SIG-M5 treated with dmso at 0.1 percent for 504 hours (cell line): ENCODE measurements around the gene OR5AL1.
"Not testable (repeated sequence)": the region's sequence is repeated elsewhere in the genome, so short reads cannot be mapped to it uniquely, and the experiment has no call there.

ENCODE experiments used
- DNase-seq: peaks from one replicate; lab custom pipeline; 2025; ENCODE audit not compliant: unreplicated experiment; lab: John Stamatoyannopoulos, UW

The OR5AL1 gene

GRCh38 chr11:56412396-56412795 lies at the start of gene OR5AL1:
TSS of gene OR5AL1 (plus strand) at chr11:56412696.
- no peak for DNase-seq

DNA sequence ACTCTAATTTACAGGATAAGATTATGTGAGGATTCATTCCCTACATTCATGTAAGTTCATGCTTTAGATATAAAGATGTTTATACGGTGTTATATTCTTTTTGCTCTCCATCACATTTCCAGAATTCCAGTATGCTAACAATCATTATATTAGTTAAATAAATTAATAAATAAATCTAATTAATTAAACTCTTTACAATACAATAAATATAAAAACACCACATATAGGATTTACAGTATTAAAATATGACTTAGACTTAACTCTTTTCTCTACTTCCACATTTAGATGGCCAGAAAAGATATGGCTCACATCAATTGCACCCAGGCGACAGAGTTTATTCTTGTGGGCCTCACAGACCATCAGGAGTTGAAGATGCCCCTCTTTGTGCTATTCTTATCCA lies 37.2 kb upstream of the OR5AL1 start, which contains the start of gene OR8U1:
OR8U1 (plus strand) TSS at position 301 of the 400 bp plus-strand sequence; CDS start at position 301, 0 bp downstream.
- DNase-seq = no peak

DNA sequence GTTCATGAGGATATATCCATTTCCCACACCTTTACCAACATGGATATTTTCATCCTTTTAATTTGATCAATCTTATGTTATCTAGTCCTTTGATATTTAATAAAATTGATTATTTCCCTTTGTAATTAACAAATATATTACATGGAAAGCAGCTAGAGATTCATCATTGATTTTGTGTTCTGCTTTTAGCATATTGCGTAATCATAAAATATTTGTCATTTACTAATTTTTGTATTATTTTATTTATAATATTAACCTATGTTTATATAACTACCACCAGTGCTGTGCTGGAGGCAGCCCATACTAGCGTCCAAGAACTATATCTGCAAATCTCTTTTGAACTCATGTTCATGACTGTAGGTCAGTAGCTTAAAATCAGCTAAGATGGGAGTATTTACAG lies 32.4 kb upstream of the OR5AL1 start:
- DNase-seq = no peak

- DNase-seq = no peak
Measured at GRCh38 chr11:56394381-56394780, 18.1 kb upstream of the OR5AL1 start.

DNA sequence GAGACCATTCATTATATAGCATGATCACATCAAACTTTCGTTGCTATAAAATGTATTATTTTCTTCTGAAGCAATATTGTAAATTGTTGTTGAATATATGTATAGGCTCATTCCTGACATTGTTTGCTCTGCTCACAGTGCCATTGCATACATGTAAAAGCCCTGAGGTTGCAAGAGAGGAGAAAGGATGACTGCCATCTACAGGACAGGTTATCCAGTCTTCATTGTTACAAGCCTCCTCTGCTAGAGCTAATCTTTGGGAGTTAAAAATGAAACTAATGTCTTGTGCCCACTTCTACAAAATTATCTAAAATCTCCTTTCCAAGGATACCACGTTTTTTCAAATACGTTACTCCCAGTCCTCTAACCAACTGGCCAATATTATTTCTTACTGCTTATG lies 16.4 kb upstream of the OR5AL1 start:
- DNase-seq = no peak

GRCh38 chr11:56401858-56402461 lies 10.5 kb upstream of the OR5AL1 start:
- DNase-seq = not testable (repeated sequence)

- DNase-seq = no peak
Measured at GRCh38 chr11:56404393-56404792, 8.1 kb upstream of the OR5AL1 start.

DNA sequence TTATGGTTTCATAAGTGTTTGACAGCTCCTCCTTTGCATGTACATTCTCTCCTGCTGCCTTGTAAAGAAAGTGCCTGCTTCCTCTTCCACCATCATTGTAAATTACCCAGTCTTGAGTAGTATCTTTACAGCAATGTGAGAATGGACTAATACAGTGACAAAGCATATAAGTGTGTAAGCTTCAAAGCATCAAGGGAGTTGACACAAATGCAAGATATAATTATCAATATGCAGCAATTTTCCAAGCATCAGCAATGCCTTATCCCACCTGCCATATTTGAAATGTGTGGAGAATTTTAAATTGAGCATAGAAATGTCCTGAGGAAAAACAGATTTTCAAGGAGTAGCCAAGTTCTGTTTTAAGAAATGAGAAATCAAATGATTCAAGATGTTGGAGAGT lies 1.7 kb upstream of the OR5AL1 start:
- DNase-seq = no peak

DNA sequence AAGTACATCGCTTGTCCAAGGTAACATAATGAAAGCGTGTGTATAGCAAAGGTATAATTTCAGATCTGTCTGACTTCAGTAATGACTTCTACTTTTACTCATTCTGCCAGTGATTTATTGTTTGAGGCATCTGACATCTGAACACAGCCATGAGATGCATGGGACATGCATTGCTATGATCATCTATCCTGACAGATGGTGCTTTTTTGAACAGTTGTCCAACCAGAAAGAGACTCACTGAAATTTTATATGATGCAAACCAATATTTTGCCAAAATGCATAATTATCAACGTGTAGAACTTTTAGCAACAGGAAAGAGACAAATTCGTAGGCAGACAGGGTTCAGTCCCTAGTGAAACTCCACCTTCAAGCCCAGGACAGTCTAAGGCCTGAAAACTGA lies 41.0 kb downstream of the OR5AL1 start:
- no peak for DNase-seq

- DNase-seq = no peak
Measured at GRCh38 chr11:56457076-56457475, 44.6 kb downstream of the OR5AL1 start.
